ENCODE results near the gene PPM1H.
"Not testable (repeated sequence)": the region's sequence is repeated elsewhere in the genome, so short reads cannot be mapped to it uniquely, and the experiment has no call there.

The PPM1H gene

GRCh38 chr12:62769076-62769619 is 165.8 kb downstream of the PPM1H start:
- H3K27me3 Mint-ChIP-seq: peaks cover 11% of the 10 kb centered on the region
- H3K36me3 Mint-ChIP-seq: no peaks in the 10 kb centered on the region
- H3K4me1 Mint-ChIP-seq: no peaks in the 10 kb centered on the region
- H3K4me3 Mint-ChIP-seq: no peak overlapping the region
- DNase-seq: no peak
- H3K9me3 Mint-ChIP-seq: no peaks in the 10 kb centered on the region
- CTCF ChIA-PET: interaction anchor here (0.6 kb wide), 1 partner anchor 316 kb away, joined by 4 read pairs; no protein-coding TSS in a partner anchor
- no peak overlapping the region for H3K27ac Mint-ChIP-seq

GRCh38 chr12:62767946-62768345 is 167.0 kb downstream of the PPM1H start:
- Mint-ChIP-seq H3K9me3 (no peaks in the 10 kb centered on the region), H3K27me3 (peaks cover 11% of the 10 kb centered on the region), H3K4me3 (no peak overlapping the region), H3K4me1 (no peaks in the 10 kb centered on the region), H3K27ac (no peak overlapping the region), H3K36me3 (no peaks in the 10 kb centered on the region)
- CTCF ChIA-PET: no interaction called here
- no peak for DNase-seq

GRCh38 chr12:62767496-62767895 is 167.5 kb downstream of the PPM1H start:
- no peak for DNase-seq
- Mint-ChIP-seq H3K9me3 (no peaks in the 10 kb centered on the region), H3K4me1 (no peaks in the 10 kb centered on the region), H3K4me3 (no peak overlapping the region), H3K36me3 (no peaks in the 10 kb centered on the region), H3K27ac (no peak overlapping the region), H3K27me3 (peaks cover 11% of the 10 kb centered on the region)
- CTCF ChIA-PET: interaction anchor here (1.3 kb wide), 1 partner anchor 32 kb away, joined by 6 read pairs; no protein-coding TSS in a partner anchor

DNA sequence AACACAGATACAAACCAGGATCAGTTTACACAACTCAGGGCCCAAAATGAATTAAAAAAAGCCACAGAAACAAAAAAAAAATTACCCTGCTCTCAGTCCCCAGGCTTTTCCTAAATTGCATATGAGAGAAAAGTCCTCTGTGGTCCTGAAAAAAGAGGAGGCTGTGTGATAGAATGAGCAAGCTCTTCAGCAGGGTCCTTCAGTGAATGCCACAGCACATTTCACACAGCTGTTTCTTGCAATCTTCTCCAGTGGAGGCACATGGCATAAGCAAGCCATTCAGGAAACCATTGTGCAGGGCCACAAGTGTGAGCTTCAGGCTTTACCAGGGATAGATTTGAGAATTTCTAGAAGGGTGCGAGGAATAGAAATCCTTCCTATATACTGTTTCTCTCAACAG is 168.5 kb downstream of the PPM1H start:
- no peak overlapping the region for H3K27ac Mint-ChIP-seq
- no peaks in the 10 kb centered on the region for H3K36me3 Mint-ChIP-seq
- no peaks in the 10 kb centered on the region for H3K9me3 Mint-ChIP-seq
- CTCF ChIA-PET: interaction anchor here (0.7 to 1.3 kb wide), 2 partner anchors 33 to 63 kb away, joined by 3 to 6 read pairs; no protein-coding TSS in a partner anchor
- DNase-seq: no peak
- no peak overlapping the region for H3K4me3 Mint-ChIP-seq
- H3K27me3 Mint-ChIP-seq: peaks cover 11% of the 10 kb centered on the region
- no peaks in the 10 kb centered on the region for H3K4me1 Mint-ChIP-seq

DNA sequence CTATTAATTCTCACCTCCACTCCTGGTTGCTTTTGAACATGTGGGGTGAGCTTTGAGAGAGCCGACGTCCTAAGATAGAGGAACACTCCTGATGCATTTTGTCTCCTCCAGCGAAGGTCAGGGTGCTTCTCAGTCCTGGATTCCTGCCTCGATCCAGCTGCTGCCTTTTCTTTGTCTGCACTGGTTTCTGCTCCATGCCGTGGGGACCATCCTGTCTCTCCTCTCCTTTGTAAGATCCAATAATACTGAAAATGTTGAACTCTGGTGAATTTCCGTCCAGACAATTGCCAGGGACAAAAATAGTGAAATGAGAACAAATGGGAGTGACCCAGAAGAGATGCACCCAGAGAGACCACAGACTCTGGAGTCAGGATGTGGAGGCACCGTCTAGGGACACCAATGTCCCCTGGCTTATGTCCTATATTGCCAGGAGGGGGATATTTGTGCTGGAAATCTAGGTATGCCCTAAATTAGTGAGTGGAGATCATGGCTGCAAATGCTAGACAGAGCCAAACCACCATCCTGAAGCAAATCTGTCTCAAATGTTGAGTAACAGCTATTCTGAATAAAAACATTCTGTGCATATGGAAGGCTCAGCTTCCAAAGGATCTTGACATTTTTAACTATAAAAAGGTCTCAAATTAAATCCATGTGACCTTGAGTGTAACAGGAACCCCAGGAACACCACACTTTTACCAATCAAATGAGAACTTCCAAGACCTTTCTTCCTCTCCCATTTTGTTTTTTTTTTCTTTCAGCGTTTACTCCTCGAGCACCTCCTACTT is 170.9 kb downstream of the PPM1H start:
- no peak overlapping the region for H3K27ac Mint-ChIP-seq
- H3K36me3 Mint-ChIP-seq: no peaks in the 10 kb centered on the region
- H3K27me3 Mint-ChIP-seq: peaks cover 16% of the 10 kb centered on the region
- no peaks in the 10 kb centered on the region for H3K4me1 Mint-ChIP-seq
- H3K4me3 Mint-ChIP-seq: no peak overlapping the region
- no peak for DNase-seq
- H3K9me3 Mint-ChIP-seq: no peaks in the 10 kb centered on the region
- CTCF ChIA-PET: interaction anchor here (0.7 kb wide), 1 partner anchor 1299 kb away, joined by 3 read pairs; no protein-coding TSS in a partner anchor

- H3K4me3 Mint-ChIP-seq: no peak overlapping the region
- CTCF ChIA-PET: no interaction called here
- DNase-seq: no peak
- H3K36me3 Mint-ChIP-seq: no peaks in the 10 kb centered on the region
- no peaks in the 10 kb centered on the region for H3K9me3 Mint-ChIP-seq
- no peaks in the 10 kb centered on the region for H3K4me1 Mint-ChIP-seq
- peaks cover 16% of the 10 kb centered on the region for H3K27me3 Mint-ChIP-seq
- H3K27ac Mint-ChIP-seq: no peak overlapping the region
These were observed 171.6 kb downstream of the PPM1H start for GRCh38 chr12:62763312-62763711.

DNA sequence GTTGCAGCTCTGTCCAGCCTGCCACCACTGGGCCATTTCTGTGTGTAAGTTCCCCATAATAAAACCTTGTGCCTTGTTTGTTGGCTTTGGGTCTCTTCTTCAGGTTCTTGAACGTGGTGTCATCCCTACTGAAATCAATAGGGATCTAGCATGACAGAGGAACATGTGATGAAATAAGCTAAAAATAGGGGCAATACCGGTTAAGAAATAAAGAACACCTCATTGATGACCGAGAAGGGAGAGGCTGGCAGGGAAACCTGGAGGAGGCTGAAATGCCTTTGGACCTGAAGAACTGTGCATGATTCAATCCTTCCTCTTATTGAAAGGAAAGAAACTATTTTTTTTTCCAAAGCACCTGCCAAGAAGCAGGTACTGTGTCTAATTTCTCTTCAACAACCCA is 172.3 kb downstream of the PPM1H start:
- Mint-ChIP-seq H3K4me3 (no peak overlapping the region), H3K27ac (no peak overlapping the region), H3K9me3 (no peaks in the 10 kb centered on the region), H3K4me1 (no peaks in the 10 kb centered on the region), H3K27me3 (peaks cover 13% of the 10 kb centered on the region), H3K36me3 (no peaks in the 10 kb centered on the region)
- CTCF ChIA-PET: no interaction called here
- DNase-seq: no peak

DNA sequence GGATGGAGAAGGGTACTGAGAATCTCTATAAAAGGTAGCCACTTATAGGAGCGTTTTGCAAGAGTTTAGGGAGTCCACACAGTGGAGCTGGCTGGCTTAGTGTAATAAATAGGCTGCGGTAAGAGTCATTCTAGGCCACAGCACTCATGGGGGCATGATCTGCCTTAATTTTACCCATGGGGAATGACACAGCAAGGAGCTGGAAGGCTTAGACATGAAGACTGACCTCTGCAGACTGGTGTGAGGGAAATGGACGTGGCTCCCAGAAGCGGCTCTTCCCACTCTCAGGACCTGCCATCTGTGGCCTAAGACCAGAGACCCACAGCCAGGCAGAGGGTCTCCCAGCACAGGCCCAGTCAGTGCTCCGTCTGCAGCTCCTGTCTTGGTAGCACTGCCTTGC is 173.3 kb downstream of the PPM1H start:
- H3K4me3 Mint-ChIP-seq: no peak overlapping the region

DNA sequence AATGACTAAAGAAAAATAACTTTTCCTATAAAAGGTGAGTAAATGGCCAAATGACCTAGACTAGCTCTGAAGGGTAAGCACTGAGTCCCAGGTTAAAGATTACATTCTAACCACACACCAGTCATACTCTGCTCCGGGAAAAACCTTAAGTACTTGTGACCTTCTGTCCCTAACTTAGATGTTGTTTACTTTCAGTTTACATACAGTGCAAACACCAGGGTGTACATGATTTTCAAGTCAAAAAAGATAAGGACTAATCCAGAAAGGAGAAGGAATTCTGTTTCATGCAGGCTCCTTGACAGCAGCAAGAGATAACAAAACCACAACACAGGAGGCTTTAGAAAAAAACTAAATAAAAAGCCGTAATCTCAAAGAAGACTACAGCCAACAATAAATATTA is 174.2 kb downstream of the PPM1H start:
- DNase-seq: no peak

More for the DNA sequence above, 173.3 kb downstream of the PPM1H start:
- no peak for DNase-seq
- Mint-ChIP-seq H3K36me3 (no peaks in the 10 kb centered on the region), H3K9me3 (no peaks in the 10 kb centered on the region), H3K27me3 (peaks cover 7% of the 10 kb centered on the region), H3K4me1 (no peaks in the 10 kb centered on the region), H3K27ac (no peak overlapping the region)
- CTCF ChIA-PET: no interaction called here

DNA sequence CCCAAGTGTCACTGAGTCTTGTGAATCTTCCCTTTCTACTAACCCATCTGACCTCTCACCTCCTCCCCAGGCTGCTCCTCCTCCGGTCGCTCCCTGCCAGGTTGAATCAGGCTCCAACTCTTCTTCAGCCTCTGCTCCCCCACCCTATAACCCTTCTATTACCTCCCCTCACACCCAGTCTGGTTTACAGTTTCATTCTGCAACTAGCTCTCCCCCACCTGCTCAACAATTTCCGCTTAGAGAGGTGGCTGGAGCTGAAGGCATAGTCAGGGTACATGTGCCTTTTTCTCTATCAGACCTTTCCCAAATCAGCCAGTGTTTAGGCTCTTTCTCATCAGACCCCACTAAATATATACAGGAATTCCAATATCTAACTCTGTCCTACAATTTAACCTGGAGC is 174.6 kb downstream of the PPM1H start:
- CTCF ChIA-PET, H3K27ac Mint-ChIP-seq, H3K36me3 Mint-ChIP-seq, H3K4me1 Mint-ChIP-seq, DNase-seq, H3K9me3 Mint-ChIP-seq, H3K4me3 Mint-ChIP-seq: not testable (repeated sequence)
- peaks cover 11% of the 10 kb centered on the region for H3K27me3 Mint-ChIP-seq

More for the DNA sequence above, 174.2 kb downstream of the PPM1H start:
- CTCF ChIA-PET: no interaction called here
- peaks cover 8% of the 10 kb centered on the region for H3K27me3 Mint-ChIP-seq
- H3K36me3 Mint-ChIP-seq: no peaks in the 10 kb centered on the region
- H3K4me1 Mint-ChIP-seq: no peaks in the 10 kb centered on the region
- no peak overlapping the region for H3K27ac Mint-ChIP-seq
- no peaks in the 10 kb centered on the region for H3K9me3 Mint-ChIP-seq
- no peak overlapping the region for H3K4me3 Mint-ChIP-seq

DNA sequence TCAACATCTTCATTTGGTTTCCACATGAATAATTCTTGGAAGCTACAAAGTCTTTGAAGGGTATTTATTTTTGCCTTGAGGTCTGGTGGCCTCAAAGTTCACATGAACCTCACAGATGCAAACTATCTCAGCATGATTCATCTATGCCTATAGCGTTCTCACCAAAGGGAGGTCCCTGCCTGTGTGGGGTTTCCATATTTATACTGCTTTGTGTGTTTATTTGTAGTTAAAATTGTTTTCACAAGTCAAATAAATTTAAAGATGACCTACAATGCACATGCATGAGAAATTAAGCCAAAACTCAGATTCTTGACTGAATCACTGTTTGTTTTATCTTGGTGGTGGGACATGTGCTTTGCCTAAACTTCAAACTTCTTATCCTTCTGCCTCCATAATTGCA is 176.7 kb downstream of the PPM1H start:
- CTCF ChIA-PET: no interaction called here
- Mint-ChIP-seq H3K27ac (no peak overlapping the region), H3K36me3 (no peaks in the 10 kb centered on the region), H3K4me1 (no peaks in the 10 kb centered on the region), H3K4me3 (no peak overlapping the region), H3K9me3 (no peaks in the 10 kb centered on the region), H3K27me3 (peaks cover 22% of the 10 kb centered on the region)
- no peak for DNase-seq

GRCh38 chr12:62757048-62757447 is 177.9 kb downstream of the PPM1H start:
- CTCF ChIA-PET: no interaction called here
- H3K36me3 Mint-ChIP-seq: no peaks in the 10 kb centered on the region
- H3K4me3 Mint-ChIP-seq: no peak overlapping the region
- H3K27me3 Mint-ChIP-seq: peaks cover 28% of the 10 kb centered on the region
- H3K4me1 Mint-ChIP-seq: no peaks in the 10 kb centered on the region
- no peak overlapping the region for H3K27ac Mint-ChIP-seq
- no peaks in the 10 kb centered on the region for H3K9me3 Mint-ChIP-seq
- no peak for DNase-seq

- no peak overlapping the region for H3K4me3 Mint-ChIP-seq
- CTCF ChIA-PET: interaction anchor here (0.6 kb wide), 1 partner anchor 26 kb away, joined by 3 read pairs; no protein-coding TSS in a partner anchor
- no peaks in the 10 kb centered on the region for H3K9me3 Mint-ChIP-seq
- no peak for DNase-seq
- H3K36me3 Mint-ChIP-seq: no peaks in the 10 kb centered on the region
- H3K27ac Mint-ChIP-seq: no peak overlapping the region
- H3K4me1 Mint-ChIP-seq: no peaks in the 10 kb centered on the region
- H3K27me3 Mint-ChIP-seq: peaks cover 24% of the 10 kb centered on the region
These were observed 180.2 kb downstream of the PPM1H start for GRCh38 chr12:62754706-62755105.

GRCh38 chr12:62751810-62752155 is 183.2 kb downstream of the PPM1H start:
- Mint-ChIP-seq H3K4me1 (no peaks in the 10 kb centered on the region), H3K4me3 (no peak overlapping the region), H3K27me3 (peaks cover 26% of the 10 kb centered on the region), H3K36me3 (no peaks in the 10 kb centered on the region), H3K9me3 (no peaks in the 10 kb centered on the region), H3K27ac (no peak overlapping the region)
- CTCF ChIA-PET: no interaction called here
- no peak for DNase-seq

Data from activated naive CD4-positive, alpha-beta T cell treated with anti-CD3 and anti-CD28 coated beads, Interleukin-2, amount 10 ng/mL, durations not matched to agents 7 days and 5 days (primary cell).